ENCODE data around the gene CYP4F22. TPM values are rescaled to one million over a fixed set of nuclear protein-coding genes. Genes with fewer than 3 reads are reported as not detected.

Gene CYP4F22
- total RNA-seq, 1 donor from 2014 or later: not detected

DNA sequence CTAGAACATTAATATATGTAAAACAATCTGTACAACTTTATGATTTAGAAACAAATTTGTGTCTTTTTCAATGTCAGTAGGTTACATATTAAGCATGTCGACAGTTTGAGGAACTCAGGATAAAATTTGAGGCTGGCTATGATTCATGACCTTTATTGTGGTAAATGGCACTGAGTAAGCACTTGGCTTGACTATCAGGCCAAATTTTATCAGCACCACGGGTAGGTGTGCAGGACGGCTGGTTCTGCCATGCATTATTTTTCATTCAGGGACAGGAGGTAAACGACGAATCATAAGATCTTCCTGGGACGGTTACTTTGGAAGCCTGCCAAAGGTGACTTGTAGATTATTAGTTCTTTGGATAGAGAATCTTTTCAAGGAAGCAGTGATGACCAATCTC, 86.7 kb downstream of the CYP4F22 start:
- Mint-ChIP-seq H3K4me1 (ENCODE audit: unreplicated experiment) (no peaks in the 10 kb centered on the region), H3K36me3 (ENCODE audit: unreplicated experiment) (no peaks in the 10 kb centered on the region), H3K4me3 (ENCODE audit: unreplicated experiment) (no peak overlapping the region), H3K9me3 (ENCODE audit: unreplicated experiment) (peaks cover 12% of the 10 kb centered on the region), H3K27me3 (ENCODE audit: unreplicated experiment) (no peaks in the 10 kb centered on the region), H3K27ac (ENCODE audit: unreplicated experiment) (no peak overlapping the region)
- TF ChIP-seq, protein P1, sequence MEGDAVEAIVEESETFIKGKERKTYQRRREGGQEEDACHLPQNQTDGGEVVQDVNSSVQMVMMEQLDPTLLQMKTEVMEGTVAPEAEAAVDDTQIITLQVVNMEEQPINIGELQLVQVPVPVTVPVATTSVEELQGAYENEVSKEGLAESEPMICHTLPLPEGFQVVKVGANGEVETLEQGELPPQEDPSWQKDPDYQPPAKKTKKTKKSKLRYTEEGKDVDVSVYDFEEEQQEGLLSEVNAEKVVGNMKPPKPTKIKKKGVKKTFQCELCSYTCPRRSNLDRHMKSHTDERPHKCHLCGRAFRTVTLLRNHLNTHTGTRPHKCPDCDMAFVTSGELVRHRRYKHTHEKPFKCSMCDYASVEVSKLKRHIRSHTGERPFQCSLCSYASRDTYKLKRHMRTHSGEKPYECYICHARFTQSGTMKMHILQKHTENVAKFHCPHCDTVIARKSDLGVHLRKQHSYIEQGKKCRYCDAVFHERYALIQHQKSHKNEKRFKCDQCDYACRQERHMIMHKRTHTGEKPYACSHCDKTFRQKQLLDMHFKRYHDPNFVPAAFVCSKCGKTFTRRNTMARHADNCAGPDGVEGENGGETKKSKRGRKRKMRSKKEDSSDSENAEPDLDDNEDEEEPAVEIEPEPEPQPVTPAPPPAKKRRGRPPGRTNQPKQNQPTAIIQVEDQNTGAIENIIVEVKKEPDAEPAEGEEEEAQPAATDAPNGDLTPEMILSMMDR (IDR thresholded peaks at IDR 0.05): no peak
- peak; percentile 27 for DNase-seq (ENCODE audit: extremely low spot score, unreplicated experiment)

Other genes starting within 250 kb of the CYP4F22 start
- gene BRD4, start 176.0 kb upstream of the CYP4F22 start, total RNA-seq: 142 and 143 TPM in 2 replicates
- gene AKAP8, start 128.7 kb upstream of the CYP4F22 start, total RNA-seq: 34.2 and 36.9 TPM in 2 replicates
- gene AKAP8L, start 89.5 kb upstream of the CYP4F22 start, total RNA-seq: 96.2 and 104 TPM in 2 replicates
- 52.4 and 55.0 TPM in 2 replicates for gene WIZ, start 58.6 kb upstream of the CYP4F22 start, total RNA-seq
- not detected in 2 replicates for gene RASAL3, start 44.0 kb upstream of the CYP4F22 start, total RNA-seq
- not detected in 2 replicates for gene PGLYRP2, start 29.0 kb upstream of the CYP4F22 start, total RNA-seq
- not detected in 2 replicates for gene CYP4F8, start 106.7 kb downstream of the CYP4F22 start, total RNA-seq
- not detected in 2 replicates for gene CYP4F3, start 132.4 kb downstream of the CYP4F22 start, total RNA-seq
- gene CYP4F12, start 164.6 kb downstream of the CYP4F22 start, total RNA-seq: not detected in 2 replicates
- gene OR10H2, start 219.5 kb downstream of the CYP4F22 start, total RNA-seq: not detected in 2 replicates
- not detected in 2 replicates for gene OR10H3, start 229.5 kb downstream of the CYP4F22 start, total RNA-seq

Data from osteocyte (in vitro differentiated cells).